ENCODE data around the gene ICOS. TPM values are rescaled to one million over a fixed set of nuclear protein-coding genes. Genes with fewer than 3 reads are reported as not detected.

The ICOS gene
- total and polyA plus RNA-seq, 2 of the 8 experiments (the other 6 are each of a cell fraction or from before 2014, with no cell fraction given): not detected

DNA sequence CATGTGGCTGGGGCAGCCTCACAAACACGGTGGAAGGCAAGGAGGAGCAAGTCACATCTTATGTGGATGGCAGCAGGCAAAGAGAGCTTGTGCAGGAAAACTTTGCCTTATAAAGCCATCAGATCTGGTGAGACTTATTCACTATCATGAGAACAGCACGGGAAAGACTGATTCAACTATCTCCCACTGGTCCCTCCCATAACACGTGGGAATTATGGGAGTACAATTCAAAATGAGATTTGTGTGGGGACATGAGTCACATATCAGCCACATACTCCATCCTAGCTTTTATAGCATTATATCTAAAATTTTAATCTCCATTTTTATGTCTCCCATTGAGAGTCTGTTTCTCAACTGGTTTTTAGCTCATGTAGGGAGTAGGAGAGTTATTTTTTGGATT is 45.7 kb downstream of the ICOS start:
- Histone ChIP-seq H3K23ac (ENCODE audit: insufficient read length) (no peak overlapping the region), H3K4ac (replicated peaks; ENCODE audit: insufficient read length, low read depth, low read length) (no peak overlapping the region), H4K8ac (ENCODE audit: extremely low read depth, insufficient read depth, low read length) (no peak overlapping the region), H2BK12ac (ENCODE audit: low read depth, low read length) (no peak overlapping the region), H2AFZ (ENCODE audit: low read length) (no peak overlapping the region), H3K56ac (replicated peaks; ENCODE audit: insufficient read length, low read depth, low read length) (no peak overlapping the region), H3K4me1 (replicated peaks in 1 of 4; ENCODE audit: control insufficient read depth in 3 of 4, insufficient read depth in 4 of 4, low read length in 3 of 4) (peaks cover 0 to 2% (median 0%) of the 10 kb centered on the region in 4 experiments; a peak in 1 of 7 replicates), H4K91ac (replicated peaks; ENCODE audit: insufficient read length, low read length) (no peak overlapping the region), H4K20me1 (replicated peaks in 1 of 2; ENCODE audit: control insufficient read depth in 1 of 2, insufficient read depth in 2 of 2, low read length in 2 of 2) (no peaks in the 10 kb centered on the region), H2AK5ac (ENCODE audit: low read depth, low read length) (no peak overlapping the region), H2BK5ac (ENCODE audit: low read depth, low read length) (no peak overlapping the region), H3K27ac (ENCODE audit: low read depth, low read length) (no peak overlapping the region), H3K14ac (ENCODE audit: insufficient read length) (no peak overlapping the region), H2BK120ac (replicated peaks; ENCODE audit: low read depth, low read length) (no peak overlapping the region), H3K4me3 (ENCODE audit: extremely low read depth in 1 of 4, insufficient read depth in 2 of 4, low read depth in 3 of 4, low read length in 4 of 4) (no peak overlapping the region), H3K36me3 (ENCODE audit: control insufficient read depth in 2 of 4, insufficient read depth in 4 of 4, low read length in 3 of 4) (no peaks in the 10 kb centered on the region), H3K27me3 (replicated peaks in 1 of 4; ENCODE audit: control insufficient read depth in 3 of 4, extremely low read depth in 1 of 4, insufficient read depth in 3 of 4, low read length in 3 of 4) (no peaks in the 10 kb centered on the region), H3K79me2 (ENCODE audit: control insufficient read depth in 1 of 2, insufficient read depth in 2 of 2, low read length in 2 of 2) (no peaks in the 10 kb centered on the region), H2BK20ac (ENCODE audit: low read length) (no peak overlapping the region), H3K18ac (ENCODE audit: extremely low read depth, low read length) (no peak overlapping the region), H3K9me3 (ENCODE audit: insufficient read depth in 2 of 2, low read depth in 1 of 2, low read length in 1 of 2) (no peaks in the 10 kb centered on the region), H2BK15ac (ENCODE audit: low read length) (no peak overlapping the region), H3K79me1 (ENCODE audit: low read depth, low read length) (no peaks in the 10 kb centered on the region), H3K23me2 (ENCODE audit: low read depth, low read length) (no peaks in the 10 kb centered on the region), H4K5ac (ENCODE audit: insufficient read length, low read depth, low read length) (no peak overlapping the region), H3K4me2 (ENCODE audit: insufficient read depth in 1 of 2, low read depth in 2 of 2, low read length in 2 of 2) (no peak overlapping the region), H3K9ac (replicated peaks in 1 of 4; ENCODE audit: extremely low read depth in 1 of 4, low read depth in 3 of 4, low read length in 3 of 4) (no peak overlapping the region)
- POLR2A ChIA-PET (ENCODE audit: partially characterized antibody): no interaction called here
- FAIRE-seq (no peak), DNase-seq (ENCODE audit: low read depth in 1 of 2, low spot score in 2 of 2) (no peak)
- WGBS, 2 experiments (ENCODE audit: extremely low coverage in 1 of 2, insufficient coverage in 1 of 2, insufficient read length in 1 of 2, insufficient replicate concordance in 2 of 2, low coverage in 1 of 2, low lambda C conversion rate in 2 of 2, missing lambda C conversion rate in 1 of 2): 84% methylated on average over 3 of the region's 3 CpGs; no CpG with 5 or more reads in 1 of the 2 experiments
- CTCF ChIA-PET (ENCODE audit: partially characterized antibody): no interaction called here
- TF ChIP-seq TBP (IDR thresholded peaks at IDR 0.05; ENCODE audit: low read depth, low read length): no peak
- TF ChIP-seq SAP30 (IDR thresholded peaks at IDR 0.05; ENCODE audit: insufficient read depth, insufficient replicate concordance, low read length): no peak
- TF ChIP-seq, protein P1, sequence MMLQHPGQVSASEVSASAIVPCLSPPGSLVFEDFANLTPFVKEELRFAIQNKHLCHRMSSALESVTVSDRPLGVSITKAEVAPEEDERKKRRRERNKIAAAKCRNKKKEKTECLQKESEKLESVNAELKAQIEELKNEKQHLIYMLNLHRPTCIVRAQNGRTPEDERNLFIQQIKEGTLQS (IDR thresholded peaks at IDR 0.05; ENCODE audit: insufficient read depth, low read depth, low read length): no peak
- no peak for TF ChIP-seq SUZ12 (IDR thresholded peaks at IDR 0.05; ENCODE audit: low read length)
- no peak for TF ChIP-seq SP1 (IDR thresholded peaks at IDR 0.05; ENCODE audit: low read depth, low read length)
- TF ChIP-seq MAFK (IDR thresholded peaks at IDR 0.05; ENCODE audit: low read depth, low read length): no peak
- no peak for TF ChIP-seq SP2 (IDR thresholded peaks at IDR 0.05; ENCODE audit: low read length)
- TF ChIP-seq CBX5 (IDR thresholded peaks at IDR 0.05; ENCODE audit: low read depth, low read length): no peak
- TF ChIP-seq KDM5A (IDR thresholded peaks at IDR 0.05; ENCODE audit: low read length): no peak
- no peak for TF ChIP-seq HDAC2 (IDR thresholded peaks at IDR 0.05; ENCODE audit: borderline replicate concordance in 1 of 2, low read depth in 2 of 2, low read length in 2 of 2)
- TF ChIP-seq EZH2 (IDR thresholded peaks at IDR 0.05; ENCODE audit: low read depth, low read length, severe bottlenecking): no peak
- TF ChIP-seq TCF12 (IDR thresholded peaks at IDR 0.05; ENCODE audit: low read depth, low read length): no peak
- no peak for TF ChIP-seq ZNF274 (IDR thresholded peaks at IDR 0.05; ENCODE audit: borderline replicate concordance, extremely low read depth, low read length)
- no peak for TF ChIP-seq RAD21 (IDR thresholded peaks at IDR 0.05 in 1 of 2, conservative IDR thresholded peaks at IDR 0.05 in 1 of 2; ENCODE audit: low read depth in 2 of 2, low read length in 2 of 2)

Data from H1 (cell line).